HEK293 (cell line): ENCODE measurements around the gene CPEB3.

Source experiments
- REPIN1 ChIP-seq: fragments of 450-650 bp; formaldehyde crosslinking; IDR thresholded peaks from 2 replicates; pipeline ENCODE4 v1.5.1; 2017; ENCODE audit warnings: missing biosample characterization, missing genetic modification characterization, low read depth
- ZNF23 ChIP-seq: fragments of 450-650 bp; formaldehyde crosslinking; IDR thresholded peaks from 2 replicates; pipeline ENCODE4 v1.5.1; 2016; ENCODE audit warnings: missing biosample characterization, missing genetic modification characterization, borderline replicate concordance
- TF ChIP-seq, protein P1 (sequence below): fragments of 450-650 bp; formaldehyde crosslinking; IDR thresholded peaks from 2 replicates; pipeline ENCODE4 v1.5.1; 2016; ENCODE audit warnings: missing biosample characterization, missing genetic modification characterization
- TF ChIP-seq, protein P2 (sequence below): fragments of 450-650 bp; formaldehyde crosslinking; IDR thresholded peaks from 2 replicates; pipeline ENCODE4 v1.5.1; 2017; ENCODE audit warnings: missing biosample characterization, missing genetic modification characterization

DNA sequence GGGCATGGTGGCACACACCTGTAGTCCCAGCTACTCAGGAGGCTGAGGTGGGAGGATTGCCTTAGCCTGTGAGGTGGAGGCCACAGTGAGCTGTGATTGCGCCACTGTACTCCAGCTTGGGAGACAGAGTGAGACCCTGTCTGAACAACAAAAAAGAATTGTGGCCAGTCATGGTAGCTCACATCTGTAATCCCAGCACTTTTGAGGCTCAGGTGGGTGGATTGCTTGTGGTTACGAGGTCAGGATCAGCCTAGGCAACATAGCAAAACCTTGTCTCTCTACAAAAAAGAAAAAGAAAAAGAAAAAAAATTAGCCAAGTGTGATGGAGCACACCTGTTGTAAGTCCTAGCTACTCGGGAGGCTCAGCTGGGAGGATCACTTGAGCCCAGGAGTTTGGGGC lies 22.9 kb upstream of the CPEB3 start:
- TF ChIP-seq, protein P1, sequence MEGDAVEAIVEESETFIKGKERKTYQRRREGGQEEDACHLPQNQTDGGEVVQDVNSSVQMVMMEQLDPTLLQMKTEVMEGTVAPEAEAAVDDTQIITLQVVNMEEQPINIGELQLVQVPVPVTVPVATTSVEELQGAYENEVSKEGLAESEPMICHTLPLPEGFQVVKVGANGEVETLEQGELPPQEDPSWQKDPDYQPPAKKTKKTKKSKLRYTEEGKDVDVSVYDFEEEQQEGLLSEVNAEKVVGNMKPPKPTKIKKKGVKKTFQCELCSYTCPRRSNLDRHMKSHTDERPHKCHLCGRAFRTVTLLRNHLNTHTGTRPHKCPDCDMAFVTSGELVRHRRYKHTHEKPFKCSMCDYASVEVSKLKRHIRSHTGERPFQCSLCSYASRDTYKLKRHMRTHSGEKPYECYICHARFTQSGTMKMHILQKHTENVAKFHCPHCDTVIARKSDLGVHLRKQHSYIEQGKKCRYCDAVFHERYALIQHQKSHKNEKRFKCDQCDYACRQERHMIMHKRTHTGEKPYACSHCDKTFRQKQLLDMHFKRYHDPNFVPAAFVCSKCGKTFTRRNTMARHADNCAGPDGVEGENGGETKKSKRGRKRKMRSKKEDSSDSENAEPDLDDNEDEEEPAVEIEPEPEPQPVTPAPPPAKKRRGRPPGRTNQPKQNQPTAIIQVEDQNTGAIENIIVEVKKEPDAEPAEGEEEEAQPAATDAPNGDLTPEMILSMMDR = no peak
- TF ChIP-seq, protein P2, sequence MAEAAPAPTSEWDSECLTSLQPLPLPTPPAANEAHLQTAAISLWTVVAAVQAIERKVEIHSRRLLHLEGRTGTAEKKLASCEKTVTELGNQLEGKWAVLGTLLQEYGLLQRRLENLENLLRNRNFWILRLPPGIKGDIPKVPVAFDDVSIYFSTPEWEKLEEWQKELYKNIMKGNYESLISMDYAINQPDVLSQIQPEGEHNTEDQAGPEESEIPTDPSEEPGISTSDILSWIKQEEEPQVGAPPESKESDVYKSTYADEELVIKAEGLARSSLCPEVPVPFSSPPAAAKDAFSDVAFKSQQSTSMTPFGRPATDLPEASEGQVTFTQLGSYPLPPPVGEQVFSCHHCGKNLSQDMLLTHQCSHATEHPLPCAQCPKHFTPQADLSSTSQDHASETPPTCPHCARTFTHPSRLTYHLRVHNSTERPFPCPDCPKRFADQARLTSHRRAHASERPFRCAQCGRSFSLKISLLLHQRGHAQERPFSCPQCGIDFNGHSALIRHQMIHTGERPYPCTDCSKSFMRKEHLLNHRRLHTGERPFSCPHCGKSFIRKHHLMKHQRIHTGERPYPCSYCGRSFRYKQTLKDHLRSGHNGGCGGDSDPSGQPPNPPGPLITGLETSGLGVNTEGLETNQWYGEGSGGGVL (tag by site-specific recombination) = no peak
- TF ChIP-seq REPIN1 (tag by site-specific recombination) = no peak
- TF ChIP-seq ZNF23 (tag by site-specific recombination) = no peak
